GM19452 (cell line): Measurements from ENCODE around the gene RNU1-2.
"Not testable (repeated sequence)": the region's sequence is repeated elsewhere in the genome, so short reads cannot be mapped to it uniquely, and the experiment has no call there.

Experiments used
- ATAC-seq: cut with Tn5 transposase; IDR thresholded peaks from one replicate; pipeline ENCODE4 v1.9.1; 2021; ENCODE audit not compliant: unreplicated experiment

Gene RNU1-2

GRCh38 chr1:16888860-16889816, 6.6 kb upstream of the RNU1-2 start:
- no peak for ATAC-seq

GRCh38 chr1:16890539-16891021, 5.2 kb upstream of the RNU1-2 start:
- ATAC-seq, result not testable (repeated sequence)

GRCh38 chr1:16891057-16891456, 4.7 kb upstream of the RNU1-2 start:
- not testable (repeated sequence) for ATAC-seq

GRCh38 chr1:16892978-16893525, 2.7 kb upstream of the RNU1-2 start:
- ATAC-seq, result not testable (repeated sequence)

GRCh38 chr1:16893796-16894195, 2.0 kb upstream of the RNU1-2 start:
- not testable (repeated sequence) for ATAC-seq

GRCh38 chr1:16894338-16894737, 1.4 kb upstream of the RNU1-2 start:
- ATAC-seq, result not testable (repeated sequence)

- not testable (repeated sequence) for ATAC-seq
Observed at GRCh38 chr1:16895233-16895597, 565 bp upstream of the RNU1-2 start.

GRCh38 chr1:16896316-16897055, 706 bp downstream of the RNU1-2 start:
- not testable (repeated sequence) for ATAC-seq

GRCh38 chr1:16897653-16898052, 1.9 kb downstream of the RNU1-2 start:
- ATAC-seq, result not testable (repeated sequence)

- ATAC-seq, result not testable (repeated sequence)
Observed at GRCh38 chr1:16898298-16898697, 2.5 kb downstream of the RNU1-2 start.

- ATAC-seq, result not testable (repeated sequence)
Observed at GRCh38 chr1:16899020-16899419, 3.2 kb downstream of the RNU1-2 start.

- no peak for ATAC-seq
Observed at GRCh38 chr1:16900751-16901150, 5.0 kb downstream of the RNU1-2 start.

- ATAC-seq, result not testable (repeated sequence)
Observed at GRCh38 chr1:16901371-16901770, 5.6 kb downstream of the RNU1-2 start.

- ATAC-seq, result no peak
Observed at GRCh38 chr1:16903054-16903453, 7.3 kb downstream of the RNU1-2 start.

GRCh38 chr1:16903458-16903796, 7.6 kb downstream of the RNU1-2 start:
- no peak for ATAC-seq

- ATAC-seq, result peak; percentile 90
Observed at GRCh38 chr1:16904560-16905109, 8.9 kb downstream of the RNU1-2 start.

GRCh38 chr1:16905110-16905867, 9.5 kb downstream of the RNU1-2 start:
- peak; percentile 74 for ATAC-seq

- no peak for ATAC-seq
Observed at GRCh38 chr1:16905868-16906702, 10.3 kb downstream of the RNU1-2 start.

- no peak for ATAC-seq
Observed at GRCh38 chr1:16906873-16907272, 11.1 kb downstream of the RNU1-2 start.
